Ureter (tissue), 1 donor: ENCODE measurements around the gene CGNL1. TPM values are rescaled to one million over a fixed set of nuclear protein-coding genes. Genes with fewer than 3 reads are reported as not detected.

ENCODE experiments used
- DNase-seq: peaks from one replicate; pipeline ENCODE4 v3.0.0-alpha.2; 2020; ENCODE audit warnings: low spot score
- total RNA-seq: library from RNA; stranded (reverse); gene quantifications from one replicate; pipeline ENCODE4 v1.2.4, GENCODE V29; 2023
- donor health status: DM: yes; HTN: yes; CAD: no.

Gene CGNL1
- 12.6 TPM for total RNA-seq

DNA sequence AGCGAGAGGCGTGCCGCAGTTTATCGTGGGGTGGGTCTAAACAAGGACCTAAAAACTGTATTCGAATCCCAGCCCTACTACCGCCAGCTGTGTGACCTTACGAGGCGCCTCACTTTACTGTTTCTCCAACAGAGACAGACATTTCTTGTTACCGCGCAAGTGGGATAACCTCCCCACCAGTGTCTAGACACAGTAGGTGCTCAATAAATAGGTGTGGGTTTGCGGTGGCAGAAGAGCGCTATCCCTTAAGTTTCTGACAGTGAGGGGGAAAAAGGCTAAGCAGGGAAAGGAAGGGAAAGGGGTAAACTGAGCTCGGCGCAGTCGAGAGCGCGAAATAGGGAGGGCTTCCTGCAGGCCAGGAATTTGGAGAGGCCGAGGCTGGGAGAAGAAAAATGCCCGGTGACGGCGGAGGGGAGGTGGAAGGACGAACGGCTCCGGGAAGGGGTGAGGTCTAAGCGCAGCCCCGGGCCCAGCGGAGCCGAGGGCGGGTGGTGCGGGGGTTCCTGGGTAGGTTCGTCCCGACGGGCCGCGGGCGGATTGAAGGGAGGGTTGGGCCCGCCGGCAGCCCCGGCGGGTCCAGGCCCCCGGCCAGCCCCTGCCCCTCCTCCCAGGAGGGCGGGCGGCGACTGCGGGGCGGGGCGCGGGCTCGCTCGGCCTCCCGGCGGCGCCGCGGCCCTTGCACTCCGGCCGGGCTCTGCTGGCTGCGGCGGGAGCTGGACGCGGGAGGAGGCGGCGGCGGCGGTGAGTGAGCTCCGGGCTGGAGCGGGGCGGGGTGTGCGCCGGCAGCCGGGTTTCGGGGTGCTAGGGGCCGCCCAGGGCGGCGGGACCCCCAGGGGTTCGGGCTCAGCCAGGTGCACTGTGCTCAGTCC lies at the start of gene CGNL1:
CGNL1 (plus strand) TSS at position 679 of the 869 bp plus-strand sequence. CDS start 61,495 bp downstream, outside the sequence.
- no peak for DNase-seq

- no peak for DNase-seq
These were observed 48.3 kb upstream of the CGNL1 start for GRCh38 chr15:57327985-57328471.

GRCh38 chr15:57328479-57328878 lies 47.8 kb upstream of the CGNL1 start:
- no peak for DNase-seq

DNA sequence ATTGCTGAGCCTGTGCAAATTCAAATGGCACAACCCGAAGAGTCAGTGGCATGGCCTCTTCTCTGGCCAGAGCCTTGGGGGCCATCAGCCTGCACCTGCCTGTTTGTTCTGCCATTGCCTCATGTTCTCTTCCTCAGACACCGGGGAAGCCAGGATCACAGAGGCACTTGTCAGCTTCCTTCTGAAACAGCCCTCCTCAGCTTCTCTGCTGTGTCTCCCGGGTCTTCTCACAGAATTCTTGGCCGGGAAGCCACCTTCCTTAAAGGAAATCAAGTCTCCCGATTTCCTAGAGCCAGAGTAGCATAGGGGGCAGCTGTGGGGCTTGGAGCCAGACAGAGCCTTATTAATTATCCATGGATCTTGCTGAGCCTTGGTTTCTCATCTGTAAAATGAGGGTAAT lies 47.4 kb upstream of the CGNL1 start:
- DNase-seq = no peak

DNA sequence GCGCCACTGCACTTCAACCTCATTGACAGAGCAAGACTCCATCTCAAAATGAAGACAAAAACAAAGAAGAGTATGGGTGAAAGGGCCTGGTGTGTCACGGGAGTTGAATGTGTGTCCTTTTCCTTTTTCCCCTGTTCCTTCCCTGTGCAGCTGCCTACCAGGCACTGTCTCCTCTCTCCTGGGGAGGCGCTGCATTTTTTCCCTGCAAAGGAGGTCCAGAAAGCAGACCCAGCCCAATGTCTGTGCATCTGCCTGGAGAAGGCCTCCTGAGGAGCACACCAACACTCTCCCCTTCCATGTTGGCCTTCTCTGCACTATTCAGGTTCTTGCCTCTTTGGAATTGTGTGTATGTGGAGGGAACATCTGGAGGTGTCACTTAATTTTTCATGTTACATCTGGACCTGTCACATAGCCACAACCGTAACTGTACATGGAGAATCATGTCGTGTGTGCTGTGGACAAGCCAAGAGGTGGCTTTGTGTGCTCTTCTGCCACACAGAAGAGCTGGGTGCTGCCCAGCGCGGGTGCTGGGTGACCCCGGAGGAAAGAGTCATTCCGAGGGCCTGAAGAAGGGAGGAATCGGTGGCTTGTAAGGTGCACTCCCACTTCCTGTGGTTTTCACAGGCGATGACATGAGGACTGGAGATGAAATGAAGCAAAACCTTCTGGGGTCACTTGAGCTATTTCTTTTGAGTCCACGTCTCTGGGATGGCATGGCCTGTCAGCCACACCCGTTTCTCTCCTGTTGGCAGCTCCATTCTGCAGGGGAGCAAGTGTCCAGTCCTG lies 46.5 kb upstream of the CGNL1 start:
- DNase-seq = no peak

DNA sequence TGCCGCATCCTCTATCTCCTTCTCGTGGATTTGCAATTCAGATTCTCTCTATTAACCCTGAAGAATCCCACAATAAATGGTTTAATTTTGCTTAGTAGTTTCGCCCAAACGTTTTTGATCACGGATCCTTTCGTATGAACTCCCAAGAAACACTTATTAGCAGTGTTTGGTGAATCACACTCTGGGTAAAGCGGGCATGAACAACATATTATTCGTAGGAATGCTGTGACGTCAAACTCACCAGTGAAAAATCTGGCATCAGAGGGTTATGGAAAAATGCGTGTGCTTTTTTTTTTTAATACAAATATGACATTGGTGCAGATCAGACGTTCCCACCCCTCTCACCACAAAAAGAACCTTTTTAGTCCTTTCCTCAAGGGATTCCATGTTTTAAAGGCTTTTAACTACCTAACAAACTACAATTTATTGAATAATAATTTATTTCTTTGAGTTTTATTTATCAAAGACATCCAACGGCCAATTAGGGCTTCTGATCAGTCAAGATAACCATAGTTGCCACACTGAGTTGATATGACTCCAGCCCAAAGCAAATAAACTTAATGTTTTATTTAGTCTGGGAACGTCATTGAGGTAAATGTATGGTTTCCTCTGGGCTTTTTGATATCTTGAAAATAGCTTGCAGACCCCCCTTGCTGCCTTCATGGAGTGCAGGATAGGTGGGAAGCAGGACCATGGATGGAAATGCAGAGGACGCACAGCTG lies 45.5 kb upstream of the CGNL1 start:
- no peak for DNase-seq

- DNase-seq = no peak
These were observed 44.0 kb upstream of the CGNL1 start for GRCh38 chr15:57332326-57332725.

- DNase-seq = no peak
These were observed 42.8 kb upstream of the CGNL1 start for GRCh38 chr15:57333487-57333886.

GRCh38 chr15:57334257-57334656 lies 42.0 kb upstream of the CGNL1 start:
- DNase-seq = peak; percentile 58

DNA sequence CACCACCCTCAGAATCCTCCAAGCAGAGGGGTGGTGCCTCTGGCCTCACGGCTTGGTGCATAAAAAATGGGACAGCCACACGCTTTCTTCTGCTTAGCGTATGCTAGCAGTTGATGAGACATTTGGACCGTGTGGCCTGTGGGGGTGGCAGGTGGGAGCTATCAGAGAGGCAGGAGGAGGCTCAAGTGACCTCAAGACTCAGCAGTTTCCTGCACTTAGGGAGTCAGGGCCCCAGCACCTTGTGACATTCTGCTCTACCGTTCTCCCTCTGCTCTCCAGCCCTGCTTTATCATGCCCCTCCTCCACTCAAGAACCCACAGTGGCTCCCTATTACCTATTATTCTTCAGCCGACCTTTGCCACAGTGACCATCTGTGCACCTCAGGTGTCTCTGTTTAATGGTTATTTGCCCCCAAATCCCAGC lies 41.0 kb upstream of the CGNL1 start:
- DNase-seq = no peak

DNA sequence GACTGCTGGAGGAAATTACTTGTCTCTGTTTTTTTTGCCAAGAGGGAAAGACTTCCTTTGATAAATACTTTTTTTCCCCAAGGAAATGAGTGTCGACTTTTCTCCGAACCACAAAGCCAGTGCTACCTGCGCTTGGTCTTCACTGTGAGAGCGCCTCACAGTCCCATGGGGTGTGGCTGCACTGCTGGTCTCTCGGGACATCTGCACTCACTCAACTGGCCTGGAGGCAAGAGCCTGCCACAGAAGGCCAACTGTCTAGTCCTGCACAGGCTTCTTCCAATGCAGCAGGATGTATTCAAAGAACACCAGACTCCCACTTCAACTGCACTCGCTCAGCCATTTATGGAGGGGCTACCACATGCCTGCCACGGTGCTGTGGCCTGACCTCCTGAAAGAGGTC lies 40.6 kb upstream of the CGNL1 start:
- no peak for DNase-seq

DNA sequence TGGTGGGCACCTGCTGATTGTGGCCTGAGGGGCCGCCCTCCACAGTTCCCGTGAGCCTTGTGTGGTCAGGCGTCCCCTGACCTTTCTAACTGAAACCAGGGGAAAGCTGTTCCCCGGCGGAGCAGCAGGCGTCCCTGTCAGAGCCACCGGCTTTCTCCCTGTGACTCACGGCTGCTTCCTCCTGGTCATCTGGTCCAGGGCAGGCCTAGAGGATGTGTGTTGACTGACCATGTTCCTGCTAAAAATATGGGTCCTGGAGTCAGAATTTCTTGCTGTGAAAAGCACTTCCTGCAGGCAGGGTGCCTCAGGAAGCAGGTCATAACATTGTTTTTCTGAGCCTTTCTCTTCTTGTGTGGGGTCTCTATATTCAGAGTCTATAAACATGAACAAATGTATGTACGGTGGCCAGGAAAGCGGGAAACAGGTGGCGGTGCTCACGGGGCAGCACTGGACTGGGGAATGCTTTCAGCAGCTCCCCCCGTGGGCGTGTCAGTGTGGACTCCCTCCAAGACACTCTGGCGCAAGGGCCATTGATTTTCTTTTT lies 38.4 kb upstream of the CGNL1 start:
- no peak for DNase-seq

- DNase-seq = no peak
These were observed 37.0 kb upstream of the CGNL1 start for GRCh38 chr15:57339321-57339720.

- no peak for DNase-seq
These were observed 35.5 kb upstream of the CGNL1 start for GRCh38 chr15:57340682-57341259.

- DNase-seq = no peak
These were observed 33.3 kb upstream of the CGNL1 start for GRCh38 chr15:57343048-57343447.

- DNase-seq = no peak
These were observed 32.8 kb upstream of the CGNL1 start for GRCh38 chr15:57343498-57343897.

- DNase-seq = no peak
These were observed 32.0 kb upstream of the CGNL1 start for GRCh38 chr15:57344282-57344681.

GRCh38 chr15:57345584-57345983 lies 30.7 kb upstream of the CGNL1 start:
- DNase-seq = no peak

GRCh38 chr15:57348081-57348480 lies 28.2 kb upstream of the CGNL1 start:
- DNase-seq = no peak

GRCh38 chr15:57352535-57353316 lies 23.6 kb upstream of the CGNL1 start:
- DNase-seq = no peak
